GM19099 (cell line): Measurements from ENCODE around the gene CHGA.

ENCODE experiments used
- POLR2A ChIP-seq: IDR thresholded peaks from 3 replicates; pipeline ENCODE4 v1.6.1; 2011; ENCODE audit warnings: low read depth; ENCODE audit not compliant: insufficient read length; ENCODE audit errors: extremely low read depth

CHGA gene

GRCh38 chr14:92895352-92895878 lies 27.5 kb upstream of the CHGA start:
- no peak for TF ChIP-seq POLR2A

GRCh38 chr14:92897922-92898565 lies 24.9 kb upstream of the CHGA start:
- no peak for TF ChIP-seq POLR2A

- TF ChIP-seq POLR2A: no peak
These were observed 24.3 kb upstream of the CHGA start for GRCh38 chr14:92898566-92899131.

GRCh38 chr14:92900660-92901059 lies 22.3 kb upstream of the CHGA start:
- TF ChIP-seq POLR2A: no peak

- TF ChIP-seq POLR2A: no peak
These were observed 20.8 kb upstream of the CHGA start for GRCh38 chr14:92902191-92902590.

GRCh38 chr14:92902726-92903125 lies 20.2 kb upstream of the CHGA start:
- no peak for TF ChIP-seq POLR2A

- TF ChIP-seq POLR2A: no peak
These were observed 19.6 kb upstream of the CHGA start for GRCh38 chr14:92903359-92903758.

GRCh38 chr14:92905667-92906066 lies 17.3 kb upstream of the CHGA start:
- TF ChIP-seq POLR2A: no peak

GRCh38 chr14:92906420-92906819 lies 16.5 kb upstream of the CHGA start:
- TF ChIP-seq POLR2A: no peak

GRCh38 chr14:92906823-92907222 lies 16.1 kb upstream of the CHGA start:
- no peak for TF ChIP-seq POLR2A

GRCh38 chr14:92907316-92907911 lies 15.5 kb upstream of the CHGA start:
- TF ChIP-seq POLR2A: no peak

- no peak for TF ChIP-seq POLR2A
These were observed 8.8 kb upstream of the CHGA start for GRCh38 chr14:92914087-92914656.

- no peak for TF ChIP-seq POLR2A
These were observed 6.7 kb upstream of the CHGA start for GRCh38 chr14:92916201-92916600.

GRCh38 chr14:92917041-92917940 lies 5.7 kb upstream of the CHGA start:
- no peak for TF ChIP-seq POLR2A

GRCh38 chr14:92917956-92918355 lies 5.0 kb upstream of the CHGA start:
- TF ChIP-seq POLR2A: no peak
